OCI-LY3 (cell line): Measurements from ENCODE around the gene WBP2.

Experiments used
- H2AFZ ChIP-seq: fragments of 200-600, 300-600 bp; shearing (Covaris generic); 2 replicates; pipeline ENCODE4 v1.6.0; 2014; ENCODE audit warnings: antibody characterized with exemption, low read depth, low read length
- H3K27ac ChIP-seq: fragments of 200-600, 300-600 bp; sonication (generic); 2 replicates; pipeline ENCODE4 v1.5.1; 2014; ENCODE audit warnings: mild to moderate bottlenecking, low read length, moderate library complexity, mixed read lengths
- H3K27me3 ChIP-seq: fragments of 200-600, 300-600 bp; sonication (generic); 2 replicates; pipeline ENCODE4 v1.6.1; 2014; ENCODE audit warnings: low read depth, low read length, mixed read lengths
- H3K36me3 ChIP-seq: fragments of 200-600, 300-600 bp; sonication (generic); replicated peaks from 2 replicates; pipeline ENCODE3; 2014; ENCODE audit warnings: low read depth, low read length, mixed read lengths
- H3K4me1 ChIP-seq: fragments of 300-600, 200-600 bp; sonication (generic); 2 replicates; pipeline ENCODE4 v1.6.1; 2014; ENCODE audit warnings: low read length, mixed read lengths
- H3K4me2 ChIP-seq: fragments of 200-600, 300-600 bp; sonication (generic); 2 replicates; pipeline ENCODE4 v1.6.1; 2014; ENCODE audit warnings: low read length, mixed read lengths
- H3K4me3 ChIP-seq: fragments of 300-600, 200-600 bp; sonication (generic); 2 replicates; pipeline ENCODE4 v1.5.1; 2014; ENCODE audit warnings: antibody characterized with exemption, mild to moderate bottlenecking, low read length, moderate library complexity
- H3K79me2 ChIP-seq: fragments of 300-600, 200-600 bp; shearing (Covaris generic); 2 replicates; pipeline ENCODE4 v1.6.1; 2014; ENCODE audit warnings: mild to moderate bottlenecking, low read length, mixed read lengths
- H3K9ac ChIP-seq: fragments of 300-600, 200-600 bp; shearing (Covaris generic); 2 replicates; pipeline ENCODE4 v1.6.0; 2014; ENCODE audit warnings: mild to moderate bottlenecking, low read length, moderate library complexity
- H3K9me3 ChIP-seq: fragments of 200-600, 300-600 bp; shearing (Covaris generic); 2 replicates; pipeline ENCODE4 v1.6.1; 2014; ENCODE audit warnings: low read length, mixed read lengths; ENCODE audit not compliant: insufficient read depth
- H4K20me1 ChIP-seq: fragments of 200-600, 300-600 bp; sonication (generic); 2 replicates; pipeline ENCODE4 v1.6.1; 2016; ENCODE audit warnings: low read length, mixed read lengths; ENCODE audit not compliant: insufficient read depth
- EZH2phosphoT487 ChIP-seq: fragments of 200-600 bp; shearing (Covaris generic); IDR thresholded peaks from 2 replicates; pipeline ENCODE4 v1.6.1; 2018; ENCODE audit warnings: antibody characterized with exemption, mixed run types, low read depth
- TF ChIP-seq, protein P1 (sequence below): fragments of 200-600, 300-600 bp; sonication (generic); IDR thresholded peaks from 2 replicates; pipeline ENCODE4 v1.5.1; 2014; ENCODE audit warnings: antibody characterized with exemption, low read length, low read depth

The WBP2 gene

GRCh38 chr17:75849724-75850123 is 5.4 kb downstream of the WBP2 start:
- Histone ChIP-seq H3K4me1 (peaks cover 16% of the 10 kb centered on the region), H4K20me1 (peaks cover 3% of the 10 kb centered on the region; the same call in 1 of the 2 replicates), H3K36me3 (peaks cover 39% of the 10 kb centered on the region), H3K9me3 (no peaks in the 10 kb centered on the region), H3K27me3 (no peaks in the 10 kb centered on the region), H3K9ac (no peak overlapping the region), H3K4me3 (no peak overlapping the region), H3K27ac (no peak overlapping the region), H3K79me2 (peaks cover 14% of the 10 kb centered on the region), H2AFZ (no peak overlapping the region), H3K4me2 (no peak overlapping the region)
- TF ChIP-seq, protein P1, sequence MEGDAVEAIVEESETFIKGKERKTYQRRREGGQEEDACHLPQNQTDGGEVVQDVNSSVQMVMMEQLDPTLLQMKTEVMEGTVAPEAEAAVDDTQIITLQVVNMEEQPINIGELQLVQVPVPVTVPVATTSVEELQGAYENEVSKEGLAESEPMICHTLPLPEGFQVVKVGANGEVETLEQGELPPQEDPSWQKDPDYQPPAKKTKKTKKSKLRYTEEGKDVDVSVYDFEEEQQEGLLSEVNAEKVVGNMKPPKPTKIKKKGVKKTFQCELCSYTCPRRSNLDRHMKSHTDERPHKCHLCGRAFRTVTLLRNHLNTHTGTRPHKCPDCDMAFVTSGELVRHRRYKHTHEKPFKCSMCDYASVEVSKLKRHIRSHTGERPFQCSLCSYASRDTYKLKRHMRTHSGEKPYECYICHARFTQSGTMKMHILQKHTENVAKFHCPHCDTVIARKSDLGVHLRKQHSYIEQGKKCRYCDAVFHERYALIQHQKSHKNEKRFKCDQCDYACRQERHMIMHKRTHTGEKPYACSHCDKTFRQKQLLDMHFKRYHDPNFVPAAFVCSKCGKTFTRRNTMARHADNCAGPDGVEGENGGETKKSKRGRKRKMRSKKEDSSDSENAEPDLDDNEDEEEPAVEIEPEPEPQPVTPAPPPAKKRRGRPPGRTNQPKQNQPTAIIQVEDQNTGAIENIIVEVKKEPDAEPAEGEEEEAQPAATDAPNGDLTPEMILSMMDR: no peak
- no peak for TF ChIP-seq EZH2phosphoT487

- no peak overlapping the region for H3K4me2 ChIP-seq
- H3K4me3 ChIP-seq: no peak overlapping the region
- TF ChIP-seq, protein P1: no peak
- no peak for TF ChIP-seq EZH2phosphoT487
- no peak overlapping the region for H3K9ac ChIP-seq
- H3K4me1 ChIP-seq: peaks cover 14% of the 10 kb centered on the region
- no peak overlapping the region for H3K27ac ChIP-seq
- H2AFZ ChIP-seq: no peak overlapping the region
- H3K79me2 ChIP-seq: peaks cover 10% of the 10 kb centered on the region
- H3K36me3 ChIP-seq: peaks cover 39% of the 10 kb centered on the region
- no peaks in the 10 kb centered on the region for H3K9me3 ChIP-seq
- H4K20me1 ChIP-seq: peaks cover 3% of the 10 kb centered on the region; the same call in 1 of the 2 replicates
- H3K27me3 ChIP-seq: no peaks in the 10 kb centered on the region
Observed at GRCh38 chr17:75849279-75849646, 5.9 kb downstream of the WBP2 start.

- H3K27ac ChIP-seq: no peak overlapping the region
- peaks cover 15% of the 10 kb centered on the region for H3K4me1 ChIP-seq
- peaks cover 6% of the 10 kb centered on the region; the same call in 1 of the 2 replicates for H3K79me2 ChIP-seq
- peaks cover 39% of the 10 kb centered on the region for H3K36me3 ChIP-seq
- TF ChIP-seq, protein P1: peak; percentile 84
- TF ChIP-seq EZH2phosphoT487: no peak
- no peak overlapping the region for H2AFZ ChIP-seq
- H4K20me1 ChIP-seq: peaks cover 3% of the 10 kb centered on the region; the same call in 1 of the 2 replicates
- H3K9me3 ChIP-seq: no peaks in the 10 kb centered on the region
- H3K27me3 ChIP-seq: no peaks in the 10 kb centered on the region
- no peak overlapping the region for H3K4me2 ChIP-seq
- H3K4me3 ChIP-seq: no peak overlapping the region
- H3K9ac ChIP-seq: no peak overlapping the region
Observed at GRCh38 chr17:75848523-75849278, 6.4 kb downstream of the WBP2 start.

DNA sequence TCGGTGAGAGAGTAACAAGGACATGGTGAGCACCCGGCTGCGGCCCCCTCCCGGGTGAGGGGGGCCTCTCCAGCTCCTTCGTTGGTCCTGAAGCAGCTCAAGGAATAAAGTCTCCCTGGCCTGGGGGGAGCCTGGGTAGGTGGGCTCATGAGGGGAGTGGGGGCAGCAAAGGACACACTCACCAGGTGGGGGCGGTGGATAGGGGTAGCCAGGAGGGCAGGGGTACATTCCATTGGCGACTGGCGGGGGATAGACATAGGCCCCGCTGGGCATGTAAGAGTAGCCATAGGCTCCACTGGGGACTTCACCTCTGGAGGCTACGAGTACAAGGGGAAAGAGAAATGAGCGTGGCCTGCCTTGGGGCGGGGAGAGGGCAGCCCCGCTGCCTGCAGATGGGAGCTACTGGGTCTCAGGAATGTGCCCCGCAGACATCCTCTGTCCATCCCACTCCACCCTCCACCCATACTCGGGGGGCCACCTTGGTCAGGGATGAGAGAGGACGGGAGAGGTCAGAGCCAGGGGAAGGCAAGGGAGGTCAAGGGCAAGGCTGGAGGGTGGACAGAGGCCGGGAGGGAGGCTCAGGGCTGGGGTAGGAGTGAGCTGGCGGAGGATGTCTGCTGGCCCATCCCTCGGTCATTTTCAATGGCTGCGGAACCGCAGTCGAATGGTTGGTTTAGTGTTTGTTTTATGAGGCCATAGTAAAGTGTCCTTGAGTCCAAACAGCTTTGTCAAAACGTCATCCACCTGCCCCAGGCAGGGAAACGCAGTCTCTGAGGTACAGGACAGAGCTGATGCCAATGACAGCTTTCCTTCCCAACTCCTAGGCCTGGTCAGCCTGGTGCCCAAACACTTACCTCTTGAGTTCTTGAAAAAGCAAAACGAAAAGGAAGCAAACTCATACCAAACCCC is 7.3 kb downstream of the WBP2 start:
- H3K79me2 ChIP-seq: no peaks in the 10 kb centered on the region
- H3K36me3 ChIP-seq: peaks cover 39% of the 10 kb centered on the region
- no peak overlapping the region for H3K9ac ChIP-seq
- H3K27me3 ChIP-seq: no peaks in the 10 kb centered on the region
- H3K27ac ChIP-seq: no peak overlapping the region
- no peaks in the 10 kb centered on the region for H3K9me3 ChIP-seq
- peaks cover 20% of the 10 kb centered on the region for H3K4me1 ChIP-seq
- H2AFZ ChIP-seq: no peak overlapping the region
- TF ChIP-seq EZH2phosphoT487: no peak
- TF ChIP-seq, protein P1: no peak
- no peak overlapping the region for H3K4me3 ChIP-seq
- no peaks in the 10 kb centered on the region for H4K20me1 ChIP-seq
- H3K4me2 ChIP-seq: no peak overlapping the region
